ENCODE data around the gene SETBP1. TPM values are rescaled to one million over a fixed set of nuclear protein-coding genes. Genes with fewer than 3 reads are reported as not detected.

The SETBP1 gene
- total and polyA plus RNA-seq, 2 of the 8 experiments (the other 6 are each of a cell fraction or from before 2014, with no cell fraction given) = 2.0 to 6.5 TPM

DNA sequence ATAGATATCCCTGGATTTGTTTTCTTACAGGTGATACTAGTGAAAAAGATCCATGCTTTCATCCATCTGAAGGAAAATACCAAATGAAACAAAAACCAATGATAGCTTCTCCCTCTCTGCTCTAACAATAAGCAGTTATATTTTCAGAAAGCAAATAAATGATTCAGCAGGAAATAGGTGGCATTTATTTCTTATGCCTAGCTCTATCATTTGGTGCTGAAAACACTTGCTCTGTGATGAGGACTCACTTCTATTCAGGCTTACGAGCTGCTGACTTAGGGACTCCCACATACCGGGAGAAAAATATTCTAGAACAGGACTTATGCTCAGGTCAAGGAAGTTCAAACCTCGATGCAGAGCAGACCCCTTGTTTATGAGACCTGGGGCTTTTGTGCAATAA is 142.6 kb downstream of the SETBP1 start:
- Histone ChIP-seq H3K14ac (ENCODE audit: insufficient read length) (no peak overlapping the region), H3K9ac (replicated peaks in 1 of 4; ENCODE audit: extremely low read depth in 1 of 4, low read depth in 3 of 4, low read length in 3 of 4) (no peak overlapping the region), H3K4ac (replicated peaks; ENCODE audit: insufficient read length, low read depth, low read length) (no peak overlapping the region), H3K4me1 (replicated peaks in 1 of 4; ENCODE audit: control insufficient read depth in 3 of 4, insufficient read depth in 4 of 4, low read length in 3 of 4) (peaks cover 0 to 9% (median 4%) of the 10 kb centered on the region in 4 experiments; a peak in 2 of 7 replicates), H3K27me3 (replicated peaks in 1 of 4; ENCODE audit: control insufficient read depth in 3 of 4, extremely low read depth in 1 of 4, insufficient read depth in 3 of 4, low read length in 3 of 4) (no peaks in the 10 kb centered on the region), H3K4me2 (ENCODE audit: insufficient read depth in 1 of 2, low read depth in 2 of 2, low read length in 2 of 2) (no peak overlapping the region), H2BK20ac (ENCODE audit: low read length) (no peak overlapping the region), H3K23me2 (ENCODE audit: low read depth, low read length) (no peaks in the 10 kb centered on the region; the same call in 1 of the 2 replicates), H3K4me3 (ENCODE audit: extremely low read depth in 1 of 4, insufficient read depth in 2 of 4, low read depth in 3 of 4, low read length in 4 of 4) (no peak overlapping the region), H4K91ac (replicated peaks; ENCODE audit: insufficient read length, low read length) (no peak overlapping the region), H2AK5ac (ENCODE audit: low read depth, low read length) (no peak overlapping the region), H3K27ac (ENCODE audit: low read depth, low read length) (no peak overlapping the region), H4K5ac (ENCODE audit: insufficient read length, low read depth, low read length) (no peak overlapping the region), H2BK5ac (ENCODE audit: low read depth, low read length) (no peak overlapping the region), H4K20me1 (replicated peaks in 1 of 2; ENCODE audit: control insufficient read depth in 1 of 2, insufficient read depth in 2 of 2, low read length in 2 of 2) (peaks cover 0 to 1% of the 10 kb centered on the region in 2 experiments), H2BK12ac (ENCODE audit: low read depth, low read length) (no peak overlapping the region), H3K9me3 (ENCODE audit: insufficient read depth in 2 of 2, low read depth in 1 of 2, low read length in 1 of 2) (no peaks in the 10 kb centered on the region), H2BK120ac (replicated peaks; ENCODE audit: low read depth, low read length) (no peak overlapping the region), H4K8ac (ENCODE audit: extremely low read depth, insufficient read depth, low read length) (no peak overlapping the region), H2BK15ac (ENCODE audit: low read length) (no peak overlapping the region), H3K79me1 (ENCODE audit: low read depth, low read length) (no peaks in the 10 kb centered on the region), H2AFZ (ENCODE audit: low read length) (no peak overlapping the region), H3K79me2 (ENCODE audit: control insufficient read depth in 1 of 2, insufficient read depth in 2 of 2, low read length in 2 of 2) (no peaks in the 10 kb centered on the region), H3K18ac (ENCODE audit: extremely low read depth, low read length) (no peak overlapping the region), H3K56ac (replicated peaks; ENCODE audit: insufficient read length, low read depth, low read length) (no peak overlapping the region), H3K23ac (ENCODE audit: insufficient read length) (no peak overlapping the region), H3K36me3 (ENCODE audit: control insufficient read depth in 2 of 4, insufficient read depth in 4 of 4, low read length in 3 of 4) (no peaks in the 10 kb centered on the region)
- ChIA-PET CTCF (ENCODE audit: partially characterized antibody) (interaction anchor here (0.6 to 1.1 kb wide), 2 partner anchors 10 to 115 kb away, joined by 3 read pairs; no protein-coding TSS in a partner anchor), POLR2A (ENCODE audit: partially characterized antibody) (no interaction called here)
- 94% methylated on average over 3 of the region's 3 CpGs; no CpG with 5 or more reads in 1 of the 2 experiments for WGBS, 2 experiments (ENCODE audit: extremely low coverage in 1 of 2, insufficient coverage in 1 of 2, insufficient read length in 1 of 2, insufficient replicate concordance in 2 of 2, low coverage in 1 of 2, low lambda C conversion rate in 2 of 2, missing lambda C conversion rate in 1 of 2)
- TF ChIP-seq RXRA (IDR thresholded peaks at IDR 0.05; ENCODE audit: insufficient read depth, low read depth, low read length) = no peak
- no peak for TF ChIP-seq NRF1 (IDR thresholded peaks at IDR 0.05; ENCODE audit: low read depth, low read length)
- TF ChIP-seq TBP (IDR thresholded peaks at IDR 0.05; ENCODE audit: low read depth, low read length) = no peak
- no peak for TF ChIP-seq CHD1 (IDR thresholded peaks at IDR 0.05; ENCODE audit: low read depth, low read length)
- TF ChIP-seq RBBP5 (IDR thresholded peaks at IDR 0.05; ENCODE audit: borderline replicate concordance, low read depth, low read length) = no peak
- no peak for TF ChIP-seq SP4 (IDR thresholded peaks at IDR 0.05; ENCODE audit: low read length)
- DNase-seq (ENCODE audit: low read depth in 1 of 2, low spot score in 2 of 2) (no peak), FAIRE-seq (no peak)

Data from H1 (cell line).